ENCODE results near the gene ATL1.
A peak's percentile ranks its signal among the peaks of the same experiment; 100 is the strongest.

Gene ATL1

DNA sequence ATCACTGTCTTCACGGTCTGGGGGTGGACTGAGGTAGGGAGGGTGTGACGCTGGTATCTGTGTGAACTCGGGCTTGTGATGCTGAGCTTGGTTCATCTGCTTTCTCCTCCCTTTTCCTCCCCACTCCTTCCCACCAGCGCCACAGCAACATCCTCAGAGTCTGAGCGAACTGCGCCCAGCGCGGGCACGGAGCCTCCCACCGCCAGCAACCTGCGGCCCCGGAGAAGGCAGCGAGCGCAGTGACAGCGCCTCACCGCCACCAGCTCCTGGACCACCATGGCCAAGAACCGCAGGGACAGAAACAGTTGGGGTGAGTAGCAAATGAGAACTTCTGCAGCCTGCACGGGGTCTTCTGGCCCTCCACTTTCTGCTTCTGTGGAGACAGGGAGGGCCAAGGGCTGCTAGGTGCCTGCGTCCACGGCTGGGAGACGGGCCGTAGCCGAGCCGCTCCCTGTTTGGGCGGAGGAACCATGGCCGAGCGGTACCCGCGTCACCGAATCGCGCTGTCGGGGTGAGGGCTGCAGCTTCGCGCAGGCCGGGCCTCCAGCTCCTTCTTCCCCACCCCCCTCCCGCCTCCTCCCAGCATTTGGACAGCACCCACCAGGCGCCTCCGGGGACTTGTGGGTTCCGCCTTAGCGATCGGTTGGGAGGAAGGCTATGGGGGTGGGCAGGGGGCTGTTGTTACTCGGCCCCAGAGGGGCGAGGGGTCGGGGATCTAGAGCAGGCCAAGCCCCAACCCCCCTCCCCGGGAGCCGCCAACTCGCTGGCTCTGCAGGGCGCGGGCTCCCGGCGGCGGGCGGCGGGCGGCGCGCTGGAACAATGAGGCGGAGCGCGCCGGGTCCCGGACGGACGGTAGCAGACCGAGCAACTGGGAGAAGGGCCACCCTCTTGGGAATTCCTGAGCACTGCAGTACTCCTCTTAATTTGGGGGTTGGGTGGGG is at the start of gene ATL1:
Gene ATL1, plus strand, starts transcription at position 156 of the 941 bp plus-strand sequence. Its CDS starts 121 bp downstream, at position 277.
- no peak for DNase-seq (ENCODE audit: low spot score)

DNA sequence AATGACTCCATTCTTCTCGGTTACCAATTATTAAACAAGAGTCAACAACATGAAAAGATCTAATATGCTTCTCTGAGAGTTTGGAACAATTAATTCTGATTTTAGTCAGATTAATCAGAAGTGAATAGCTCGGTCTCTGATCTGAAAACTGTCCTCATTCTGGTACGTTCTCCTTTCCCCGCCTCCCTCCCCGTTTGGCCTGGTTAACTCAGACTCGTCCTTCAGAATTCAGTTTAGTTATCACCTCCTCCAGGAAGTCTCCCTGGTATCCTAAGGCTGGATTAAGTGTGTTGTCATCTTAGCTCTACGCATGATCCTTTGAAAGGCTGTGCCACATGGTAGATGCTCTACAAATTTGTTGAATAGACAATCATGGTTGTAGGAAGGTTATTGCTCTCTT is 49.8 kb upstream of the ATL1 start:
- no peak for DNase-seq (ENCODE audit: low spot score)

DNA sequence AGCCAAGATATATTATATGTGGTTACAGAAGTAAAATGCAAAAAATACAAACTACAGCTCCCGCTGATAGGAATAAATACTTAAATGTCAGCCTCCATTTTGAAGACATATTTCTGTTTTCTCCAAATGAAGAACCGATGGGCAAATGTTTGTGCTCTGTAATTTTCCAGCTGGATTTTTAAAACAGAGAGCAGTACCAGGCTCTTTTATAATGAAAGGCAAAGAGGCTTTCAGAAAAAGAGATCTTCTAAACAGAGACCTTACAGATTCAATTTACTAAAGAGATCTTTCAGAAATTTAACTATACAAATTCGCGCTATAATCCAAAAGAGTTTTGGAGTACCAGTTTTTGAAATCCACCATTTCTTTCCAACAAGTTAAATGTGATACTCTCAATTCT is 47.5 kb upstream of the ATL1 start:
- no peak for DNase-seq (ENCODE audit: low spot score)

DNA sequence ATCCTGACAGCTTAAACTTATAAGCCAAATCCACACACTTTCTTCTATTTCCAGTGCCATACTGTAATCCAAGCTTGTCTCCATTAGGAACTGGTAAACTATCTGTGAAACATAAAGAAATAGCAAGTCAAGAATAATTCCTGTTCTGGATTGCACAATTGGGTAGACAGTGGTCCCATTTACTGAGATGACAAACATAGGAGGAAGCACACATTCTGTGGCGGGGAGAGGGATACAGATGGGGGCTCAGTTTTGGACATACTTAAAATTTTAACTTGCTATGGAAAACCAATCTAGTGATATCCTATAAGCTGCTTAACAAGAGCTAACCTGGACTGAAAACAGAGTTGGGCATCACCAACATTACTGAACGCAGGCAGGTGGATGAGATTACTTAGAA is 43.9 kb upstream of the ATL1 start:
- no peak for DNase-seq (ENCODE audit: low spot score)

DNA sequence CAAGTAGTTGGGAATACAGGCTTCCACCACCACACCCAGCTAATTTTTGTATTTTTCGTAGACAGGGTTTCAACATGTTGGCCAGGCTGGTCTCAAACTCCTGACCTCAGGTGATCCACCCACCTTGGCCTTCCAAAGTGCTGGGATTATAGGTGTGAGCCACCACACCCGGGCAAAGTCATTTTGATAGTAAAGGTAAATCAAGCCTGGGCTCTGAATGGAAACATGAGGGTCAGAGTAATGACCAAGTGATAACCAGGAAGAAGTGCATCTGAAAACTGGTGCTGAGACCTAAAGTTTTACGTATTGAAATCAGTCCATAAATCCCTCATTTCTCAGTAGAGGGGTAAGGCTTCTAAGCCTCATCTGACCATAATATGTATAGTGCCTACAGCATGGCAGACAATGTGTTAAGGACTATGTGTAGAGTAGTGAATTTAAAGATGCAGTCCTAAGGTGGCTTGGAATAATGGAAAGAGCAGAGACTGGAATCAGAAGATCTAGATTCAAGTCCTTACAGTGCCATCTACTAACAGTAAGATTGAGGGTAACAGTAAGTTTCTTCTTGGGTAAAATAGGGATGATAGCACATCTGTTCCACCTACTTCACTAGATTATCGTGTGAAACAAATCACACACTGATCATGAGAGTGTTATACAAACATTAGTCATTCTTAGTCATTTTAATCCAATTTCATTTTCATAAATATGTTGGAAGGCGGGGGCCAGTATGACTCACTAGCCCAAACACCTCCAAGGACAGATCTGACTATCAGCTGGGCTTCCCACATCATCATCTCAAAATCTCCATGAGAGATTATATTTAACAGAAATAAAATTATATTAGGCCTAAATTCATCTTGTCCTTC is 38.8 kb upstream of the ATL1 start:
- no peak for DNase-seq (ENCODE audit: low spot score)

DNA sequence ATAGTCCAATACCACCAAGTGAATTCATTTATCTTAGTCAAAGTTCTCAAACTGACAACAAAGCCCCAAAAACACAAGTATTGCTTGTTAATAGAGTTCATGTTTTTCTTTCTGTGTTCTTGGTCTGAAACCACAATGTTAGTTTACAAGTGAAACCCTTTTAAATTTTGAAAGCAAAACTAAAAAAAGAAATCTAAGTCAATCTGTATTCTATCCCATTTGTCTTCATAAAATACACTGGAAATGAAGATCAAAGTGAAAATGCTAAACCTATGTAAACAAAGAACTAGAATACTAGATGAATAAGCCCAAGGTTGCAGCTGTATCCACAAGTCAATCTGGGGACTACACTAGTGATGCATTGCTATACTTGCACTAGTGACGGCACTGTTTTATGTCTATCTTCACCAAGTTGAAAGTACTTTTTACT is 38.0 kb upstream of the ATL1 start:
- DNase-seq (ENCODE audit: low spot score), result no peak

DNA sequence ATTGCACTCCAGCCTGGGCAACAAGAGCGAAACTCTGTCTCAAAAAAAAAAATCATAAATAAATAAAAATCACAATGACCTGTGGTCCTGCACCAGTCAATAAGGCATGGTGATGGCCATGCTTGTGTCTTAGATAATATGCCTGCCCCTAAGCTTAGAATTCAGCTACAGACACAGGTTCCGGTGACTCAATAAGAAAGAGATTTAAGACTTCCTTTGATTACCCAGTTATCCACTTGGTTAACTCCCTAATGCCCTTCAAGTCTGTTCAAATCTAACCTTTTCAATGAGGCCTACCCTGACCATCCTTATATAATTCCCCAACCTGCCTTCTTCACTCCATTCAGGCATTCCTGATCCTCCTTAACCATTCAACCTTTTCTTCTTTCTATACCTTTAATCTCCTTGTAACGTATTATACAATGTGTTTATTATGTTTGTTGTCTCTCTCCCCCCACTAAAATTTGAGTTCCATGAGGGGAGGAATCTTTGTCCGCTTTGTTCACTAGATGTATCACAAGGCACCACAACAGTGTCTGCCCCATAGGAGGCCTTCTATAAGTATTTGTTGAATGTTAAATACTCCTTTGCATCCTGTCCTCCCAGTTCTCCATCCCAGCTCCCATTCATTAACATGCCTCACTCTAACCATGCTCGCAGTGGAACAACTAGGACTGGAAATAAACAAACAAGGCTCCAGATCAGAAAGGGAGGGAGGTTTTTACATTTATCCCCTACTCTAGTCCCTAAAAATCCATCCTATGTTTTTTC is 36.5 kb upstream of the ATL1 start:
- DNase-seq (ENCODE audit: low spot score), result no peak

DNA sequence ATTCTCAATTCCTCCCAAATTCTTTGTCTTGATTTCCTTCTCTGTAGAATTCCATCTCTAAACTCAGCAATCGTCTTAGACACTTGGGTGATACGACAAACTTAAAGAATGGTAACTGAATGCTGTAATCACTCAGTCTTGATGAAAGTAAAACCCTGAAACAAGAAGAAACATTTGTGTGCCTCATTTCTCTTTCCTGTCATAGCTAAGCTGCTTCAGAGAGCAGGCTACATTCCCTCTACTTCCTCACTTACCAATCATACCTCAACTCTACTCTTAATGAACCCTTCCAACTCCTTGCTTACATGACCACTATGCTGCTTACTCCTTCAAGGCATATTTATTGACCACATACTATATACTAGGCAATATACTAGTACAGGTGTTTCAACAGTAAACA is 35.9 kb upstream of the ATL1 start:
- DNase-seq (ENCODE audit: low spot score), result no peak

DNA sequence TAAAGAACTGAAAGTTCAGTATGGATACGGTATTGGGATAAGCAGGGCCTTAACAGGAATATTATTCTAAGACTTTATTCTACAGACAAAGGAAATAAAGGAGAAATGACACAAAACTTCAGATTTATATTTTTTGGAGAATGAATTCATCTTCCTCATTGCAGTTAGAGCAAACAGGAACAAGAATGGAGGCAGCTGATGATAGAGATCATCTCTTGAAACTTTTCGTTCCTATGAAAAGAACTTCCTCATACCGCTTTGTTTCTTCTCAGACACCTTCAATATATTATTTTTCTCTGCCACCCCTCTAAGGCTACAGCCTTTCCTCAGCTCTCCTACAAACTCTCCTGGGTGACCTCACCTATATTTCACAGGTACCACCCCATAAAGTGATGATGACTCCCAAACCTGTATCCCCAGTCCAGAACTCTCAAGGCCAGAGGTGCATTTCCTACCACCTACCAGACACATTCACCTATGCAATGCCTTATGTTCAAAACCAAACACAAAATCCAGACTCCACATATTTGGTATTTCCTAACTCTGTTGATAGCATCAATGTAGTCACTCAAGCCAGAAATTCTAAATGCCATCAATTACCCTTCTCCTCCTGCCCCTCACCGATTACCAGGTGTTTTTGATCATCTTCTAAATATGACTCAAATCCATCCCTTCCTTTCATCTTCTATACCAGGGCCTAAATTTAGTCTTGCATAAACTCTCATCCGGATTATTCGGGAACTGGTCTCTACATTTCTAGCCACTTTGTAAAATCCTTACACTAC is 35.0 kb upstream of the ATL1 start:
- no peak for DNase-seq (ENCODE audit: low spot score)

DNA sequence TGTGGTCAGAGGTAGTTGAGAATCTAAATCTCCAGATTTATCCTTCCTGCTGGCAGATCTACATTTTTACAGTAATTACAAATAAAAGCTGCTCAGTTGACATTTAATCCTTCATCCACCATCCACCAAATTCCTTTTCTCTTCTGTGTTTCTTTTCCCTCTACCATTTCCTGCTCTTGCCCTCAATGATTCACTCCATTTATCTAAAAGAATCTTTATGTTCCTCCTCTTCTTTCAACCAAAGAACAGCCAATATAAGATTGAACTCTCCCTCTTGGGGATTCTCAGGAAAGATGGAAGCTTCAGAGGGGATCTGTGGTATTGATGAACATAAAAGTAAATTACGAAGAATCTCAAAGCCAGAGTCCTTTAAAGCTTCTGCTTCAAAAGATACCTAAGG is 31.9 kb upstream of the ATL1 start:
- no peak for DNase-seq (ENCODE audit: low spot score)

DNA sequence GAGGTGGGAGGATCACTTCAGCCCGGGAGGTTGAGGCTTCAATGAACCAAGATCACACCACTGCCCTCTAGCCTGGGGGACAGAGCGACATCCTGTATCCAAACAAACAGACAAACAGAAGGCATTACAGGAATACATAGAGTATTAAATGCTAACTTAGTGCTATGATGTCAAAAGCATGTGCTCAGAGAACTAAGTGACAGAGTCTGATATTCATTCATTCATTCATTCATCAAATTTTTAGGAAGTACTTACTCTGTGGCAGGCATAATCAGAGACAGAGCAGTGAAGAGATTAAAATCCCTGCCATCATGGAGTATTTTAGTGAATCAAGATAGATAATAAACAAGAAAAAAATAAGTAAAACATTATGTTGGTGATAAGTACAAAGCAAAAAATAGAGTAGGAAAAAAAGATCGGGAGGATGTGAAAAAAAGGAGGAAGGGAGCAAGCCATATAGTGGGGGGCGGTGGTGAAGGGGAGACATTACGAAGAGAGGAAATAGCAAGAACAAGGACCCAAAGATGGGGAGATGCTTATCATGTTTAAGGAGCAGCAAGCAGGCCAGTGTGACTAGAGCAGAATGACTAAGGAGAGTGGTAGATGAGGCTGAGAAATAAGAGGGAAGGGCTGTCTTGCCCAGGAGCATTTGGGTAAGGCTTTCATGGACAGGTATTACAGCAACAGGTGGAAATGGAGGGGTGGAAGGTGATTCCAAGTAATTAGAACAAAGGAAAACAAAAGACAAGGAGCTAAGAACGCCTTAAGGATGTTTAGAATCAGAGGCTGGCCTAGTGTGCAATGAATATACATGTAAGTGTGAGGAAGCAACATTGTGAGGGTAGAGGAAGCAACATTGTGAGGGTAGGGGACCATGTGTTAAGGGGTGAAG is 30.4 kb upstream of the ATL1 start:
- no peak for DNase-seq (ENCODE audit: low spot score)

DNA sequence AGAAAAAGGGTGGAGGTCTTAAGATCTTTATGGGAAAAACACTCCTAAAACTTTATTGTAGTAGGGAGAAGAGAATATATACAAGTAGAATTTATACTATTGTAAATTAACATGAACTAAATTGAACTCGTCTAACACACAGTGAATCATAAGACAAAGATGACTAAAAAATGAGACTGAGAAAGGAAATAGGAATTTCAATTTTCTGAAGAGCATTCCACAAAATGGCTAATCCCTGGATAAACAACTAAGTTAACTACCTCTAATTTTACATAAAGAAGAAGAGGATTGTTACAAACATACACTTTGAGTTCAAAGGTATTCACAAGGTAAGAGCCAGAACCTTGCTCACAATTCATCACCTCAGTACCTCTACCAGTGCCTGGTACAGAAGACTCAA is 29.6 kb upstream of the ATL1 start:
- no peak for DNase-seq (ENCODE audit: low spot score)

DNA sequence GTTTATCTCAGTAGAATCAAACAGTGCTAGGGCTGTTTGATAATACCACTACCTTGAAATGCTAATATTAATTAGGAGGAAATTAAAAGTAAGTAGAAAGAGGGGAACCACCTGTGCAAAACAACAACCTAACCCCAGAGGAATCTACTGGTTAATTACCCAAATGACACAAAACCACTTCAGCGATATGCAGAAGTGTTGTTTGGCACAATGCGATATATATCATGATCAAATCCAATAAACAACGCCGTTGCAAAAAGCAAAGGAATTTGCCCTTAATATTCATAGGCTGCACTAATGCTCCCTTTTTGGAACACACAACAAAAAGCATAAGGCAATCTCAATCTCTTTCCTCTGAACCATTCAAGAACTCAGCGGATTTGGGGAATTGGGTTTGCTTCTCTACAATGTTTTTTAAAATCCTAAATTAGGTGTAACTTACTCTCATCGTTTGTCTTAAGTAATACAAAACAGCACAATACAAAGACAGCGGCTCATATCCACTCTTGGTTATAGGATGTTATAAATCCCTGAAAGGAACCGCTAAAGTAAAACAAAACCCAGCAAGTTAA is 29.1 kb upstream of the ATL1 start:
- DNase-seq (ENCODE audit: low spot score), result peak; percentile 30

DNA sequence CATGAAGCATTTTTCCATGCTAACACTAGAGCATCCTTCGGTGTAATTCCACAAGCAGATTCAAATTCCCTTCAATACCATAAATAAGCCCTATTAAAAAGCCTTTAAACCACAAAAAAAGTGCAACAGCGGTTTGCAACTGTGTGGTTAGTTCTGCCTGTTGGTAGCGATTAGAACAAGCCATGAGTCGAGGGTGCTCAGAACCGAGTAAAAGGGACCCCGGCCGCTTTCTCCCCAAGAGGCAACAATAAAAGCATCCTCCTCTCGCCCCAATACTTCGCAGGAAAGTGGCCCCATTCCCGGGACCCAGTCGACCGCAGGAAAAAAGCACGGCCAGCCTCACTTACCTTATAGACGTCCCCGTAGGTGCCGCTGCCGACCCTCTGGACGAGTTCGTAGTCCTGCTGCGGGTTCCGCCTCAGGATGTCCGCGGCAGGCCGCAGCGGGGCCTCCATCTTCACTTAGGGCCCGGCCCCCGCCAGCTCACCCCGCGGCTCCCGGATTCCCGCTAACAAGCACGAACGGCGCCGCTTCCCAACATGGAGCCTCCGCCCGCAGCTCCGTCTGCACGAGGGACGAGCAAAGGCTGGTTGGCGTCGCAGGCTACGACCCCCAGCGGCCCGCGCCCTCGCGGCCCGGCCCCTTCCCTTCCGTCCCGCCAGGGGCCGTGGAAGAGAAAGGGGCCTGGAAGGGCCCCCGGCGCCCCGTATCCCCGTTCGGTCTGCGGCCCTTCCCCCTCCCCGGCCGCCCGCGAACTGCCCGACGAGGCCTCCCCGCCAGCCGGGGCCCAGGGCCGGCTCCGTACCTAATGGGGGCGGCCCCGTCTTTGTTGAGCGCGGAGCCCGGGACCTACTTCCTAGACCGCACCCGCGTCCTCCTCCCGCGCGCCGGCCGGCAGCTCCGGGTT is 28.1 kb upstream of the ATL1 start:
- DNase-seq (ENCODE audit: low spot score), result peak; percentile 44

DNA sequence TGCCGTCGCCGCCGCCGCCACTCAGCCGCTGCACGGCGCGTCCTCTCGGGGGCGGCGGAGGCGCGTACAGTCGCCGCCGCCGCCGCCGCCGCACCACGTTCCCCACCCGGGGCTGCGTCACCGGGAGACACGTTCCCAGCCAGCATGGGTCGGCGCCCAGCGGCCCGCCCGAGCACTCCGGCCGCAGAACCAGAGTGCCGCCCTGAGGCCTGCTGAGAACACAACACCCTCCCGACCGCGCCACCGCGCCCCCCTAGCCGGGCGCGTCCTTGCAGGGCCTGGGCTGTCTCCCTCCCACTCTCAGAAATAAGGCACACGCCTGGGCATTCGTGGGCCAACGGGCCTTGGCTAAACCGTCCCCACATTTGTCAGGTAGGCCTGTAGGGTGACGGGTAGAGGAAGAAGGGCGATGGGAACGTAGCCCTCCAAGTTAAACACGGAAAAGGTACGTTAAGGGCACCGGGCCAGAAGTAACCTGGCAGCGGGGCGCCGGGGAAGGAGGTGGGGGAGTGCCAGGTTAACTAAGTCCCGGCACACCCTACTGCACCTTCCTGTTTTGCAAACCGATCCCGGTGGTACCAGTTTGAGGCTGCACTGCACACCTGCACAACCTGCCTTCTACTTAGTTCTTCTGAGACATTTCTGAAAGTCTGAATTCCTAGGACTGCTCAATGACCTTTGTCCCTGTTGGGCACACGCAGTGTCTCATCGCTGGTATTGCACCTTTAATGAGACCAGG is 27.3 kb upstream of the ATL1 start, which contains the start of gene MAP4K5:
Gene MAP4K5, minus strand, starts transcription at position 68 of the 739 bp plus-strand sequence. CDS start 520 bp downstream, outside the sequence.
- DNase-seq (ENCODE audit: low spot score), result peak; percentile 81

DNA sequence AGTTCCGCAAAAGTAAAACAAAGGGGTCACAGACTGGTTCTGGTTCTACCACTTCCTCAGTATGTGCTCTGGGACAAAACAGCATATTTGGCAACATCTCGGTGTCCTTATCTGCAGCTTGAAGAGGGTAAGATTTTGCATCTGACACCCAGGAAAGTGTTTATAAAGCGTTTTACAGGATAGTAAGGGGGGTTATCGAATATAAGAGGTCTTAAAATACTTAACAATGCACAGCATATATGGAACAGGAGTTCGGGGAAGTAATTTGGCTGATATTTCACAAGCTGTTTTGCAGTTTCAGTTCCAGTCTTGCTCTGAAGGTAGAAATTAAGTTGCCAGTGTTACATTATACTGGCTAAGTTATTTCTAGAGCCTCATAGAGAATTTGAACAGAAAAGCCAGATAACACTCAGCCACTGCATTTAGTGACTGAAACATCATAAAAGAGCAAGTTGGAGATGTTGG is 26.7 kb upstream of the ATL1 start:
- DNase-seq (ENCODE audit: low spot score), result no peak

DNA sequence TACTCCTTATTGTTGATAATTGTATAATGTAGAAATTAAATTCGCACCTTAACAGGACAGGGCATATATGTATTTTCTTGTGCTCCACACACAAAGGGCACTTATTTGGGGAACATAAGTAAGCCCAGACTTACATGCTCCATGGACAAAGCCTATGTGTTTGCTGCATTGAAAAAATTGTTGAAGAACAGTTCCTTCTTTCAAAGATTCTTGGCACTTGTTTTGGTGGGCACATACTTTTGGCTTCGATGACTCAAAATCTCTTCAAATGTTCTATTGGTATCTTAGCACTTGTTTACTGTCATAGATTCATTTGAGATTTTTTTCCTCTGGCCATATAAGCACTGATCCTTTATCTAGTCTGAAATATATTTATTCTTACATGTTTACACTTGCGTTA is 26.1 kb upstream of the ATL1 start:
- no peak for DNase-seq (ENCODE audit: low spot score)

DNA sequence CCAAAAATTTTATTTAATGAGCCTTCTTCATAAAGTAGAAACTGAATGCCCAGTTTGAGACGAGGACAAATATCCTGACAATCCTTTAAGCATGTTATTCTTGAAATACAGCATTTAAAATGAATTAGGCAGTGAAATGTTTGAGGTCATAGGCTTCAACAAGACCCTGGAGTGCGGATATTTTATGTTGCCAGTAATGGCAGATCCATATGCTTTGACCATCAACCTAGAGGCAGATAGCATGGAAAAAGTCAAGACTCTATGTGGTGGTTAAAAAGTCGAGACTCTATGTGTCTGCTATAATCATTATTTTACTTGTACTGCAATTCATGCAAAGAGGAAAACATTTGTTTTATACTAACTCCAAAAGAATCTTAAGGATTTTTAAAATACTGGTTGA is 25.5 kb upstream of the ATL1 start:
- no peak for DNase-seq (ENCODE audit: low spot score)
